ENCODE data around the gene AIG1. TPM values are rescaled to one million over a fixed set of nuclear protein-coding genes. Genes with fewer than 3 reads are reported as not detected.
A peak's percentile ranks its signal among the peaks of the same experiment; 100 is the strongest.

The AIG1 gene
- total RNA-seq, 1 donor from 2014 or later = 35.2 TPM

DNA sequence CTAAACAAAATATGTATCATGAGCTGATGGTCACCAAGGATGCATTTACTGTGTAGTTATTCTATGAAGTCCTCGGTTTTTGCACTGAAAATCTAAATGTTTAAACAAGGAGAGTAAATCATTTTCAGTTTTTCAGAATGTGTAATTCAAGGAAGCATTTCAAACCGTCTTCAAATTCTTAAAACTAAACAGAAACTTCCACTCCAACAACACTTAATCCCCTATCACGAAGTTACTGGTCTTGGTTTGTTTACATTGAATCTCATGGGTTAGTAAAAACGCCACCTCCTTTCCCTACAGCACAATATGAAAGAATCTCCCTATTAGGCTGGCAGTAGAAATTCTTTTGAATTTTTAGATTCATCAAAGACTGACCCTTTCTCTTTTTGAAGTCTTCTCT is 192.9 kb downstream of the AIG1 start:
- no peak for FAIRE-seq
- H3K4me1 Mint-ChIP-seq (ENCODE audit: low read depth, unreplicated experiment) = no peaks in the 10 kb centered on the region

DNA sequence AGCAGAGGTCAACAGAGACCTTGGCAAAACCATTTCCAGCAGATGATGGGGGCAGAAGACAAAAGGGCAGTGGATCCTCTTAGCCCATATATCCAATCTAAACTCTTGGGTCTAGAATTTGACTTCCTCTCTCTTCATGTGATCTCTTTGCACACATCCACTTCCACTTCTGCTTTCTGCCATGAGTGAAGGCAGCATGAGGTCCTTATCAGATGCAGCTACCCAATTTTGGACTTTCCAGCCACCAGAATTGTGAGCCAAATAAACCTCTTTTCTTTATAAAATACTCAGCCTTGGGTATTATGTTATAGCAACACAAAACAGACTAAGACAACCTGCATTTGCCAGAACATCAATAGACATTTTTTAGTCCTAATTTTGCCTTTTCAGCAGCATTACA is 198.3 kb downstream of the AIG1 start:
- FAIRE-seq = no peak
- H3K4me2 ChIP-seq (ENCODE audit: low read length) = no peak overlapping the region
- H3K4me3 ChIP-seq (ENCODE audit: insufficient read depth, low read depth, low read length) = no peak overlapping the region
- no peaks in the 10 kb centered on the region for H3K36me3 ChIP-seq (ENCODE audit: insufficient read depth, low read length)
- no peaks in the 10 kb centered on the region for H3K36me3 Mint-ChIP-seq (ENCODE audit: low read depth, unreplicated experiment)
- H3K4me1 Mint-ChIP-seq (ENCODE audit: low read depth, unreplicated experiment) = peaks cover 5% of the 10 kb centered on the region
- no peaks in the 10 kb centered on the region for H3K27me3 ChIP-seq (ENCODE audit: insufficient read depth, low read length)
- no peak overlapping the region for H2AFZ ChIP-seq (ENCODE audit: low read depth, low read length)
- H3K9me3 ChIP-seq (ENCODE audit: insufficient read depth, low read depth, low read length) = no peaks in the 10 kb centered on the region
- TF ChIP-seq EZH2 (IDR thresholded peaks at IDR 0.05; ENCODE audit: insufficient read depth, low read length) = no peak
- TF ChIP-seq, protein P1, sequence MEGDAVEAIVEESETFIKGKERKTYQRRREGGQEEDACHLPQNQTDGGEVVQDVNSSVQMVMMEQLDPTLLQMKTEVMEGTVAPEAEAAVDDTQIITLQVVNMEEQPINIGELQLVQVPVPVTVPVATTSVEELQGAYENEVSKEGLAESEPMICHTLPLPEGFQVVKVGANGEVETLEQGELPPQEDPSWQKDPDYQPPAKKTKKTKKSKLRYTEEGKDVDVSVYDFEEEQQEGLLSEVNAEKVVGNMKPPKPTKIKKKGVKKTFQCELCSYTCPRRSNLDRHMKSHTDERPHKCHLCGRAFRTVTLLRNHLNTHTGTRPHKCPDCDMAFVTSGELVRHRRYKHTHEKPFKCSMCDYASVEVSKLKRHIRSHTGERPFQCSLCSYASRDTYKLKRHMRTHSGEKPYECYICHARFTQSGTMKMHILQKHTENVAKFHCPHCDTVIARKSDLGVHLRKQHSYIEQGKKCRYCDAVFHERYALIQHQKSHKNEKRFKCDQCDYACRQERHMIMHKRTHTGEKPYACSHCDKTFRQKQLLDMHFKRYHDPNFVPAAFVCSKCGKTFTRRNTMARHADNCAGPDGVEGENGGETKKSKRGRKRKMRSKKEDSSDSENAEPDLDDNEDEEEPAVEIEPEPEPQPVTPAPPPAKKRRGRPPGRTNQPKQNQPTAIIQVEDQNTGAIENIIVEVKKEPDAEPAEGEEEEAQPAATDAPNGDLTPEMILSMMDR (IDR thresholded peaks at IDR 0.05; ENCODE audit: insufficient read depth, low read depth, low read length) = no peak
- H3K4me1 ChIP-seq (ENCODE audit: insufficient read depth, low read length) = no peaks in the 10 kb centered on the region
- DNase-seq (ENCODE audit: low read depth) = no peak
- H3K27ac Mint-ChIP-seq (ENCODE audit: unreplicated experiment) = no peak overlapping the region
- H3K9ac ChIP-seq (ENCODE audit: low read length) = no peak overlapping the region
- H3K79me2 ChIP-seq (ENCODE audit: insufficient read depth, low read length) = no peaks in the 10 kb centered on the region
- no peaks in the 10 kb centered on the region for H4K20me1 ChIP-seq (ENCODE audit: insufficient read depth, low read length)
- H3K27me3 Mint-ChIP-seq (ENCODE audit: low read depth, unreplicated experiment) = no peaks in the 10 kb centered on the region
- no peak overlapping the region for H3K4me3 Mint-ChIP-seq (ENCODE audit: unreplicated experiment)
- no peak overlapping the region for H3K27ac ChIP-seq (ENCODE audit: low read depth, low read length)
- no peaks in the 10 kb centered on the region for H3K9me3 Mint-ChIP-seq (ENCODE audit: unreplicated experiment)

More for the DNA sequence above, 192.9 kb downstream of the AIG1 start:
- H3K79me2 ChIP-seq (ENCODE audit: insufficient read depth, low read length) = no peaks in the 10 kb centered on the region
- H3K27me3 ChIP-seq (ENCODE audit: insufficient read depth, low read length) = no peaks in the 10 kb centered on the region
- no peaks in the 10 kb centered on the region for H3K9me3 ChIP-seq (ENCODE audit: insufficient read depth, low read depth, low read length)
- no peaks in the 10 kb centered on the region for H3K36me3 ChIP-seq (ENCODE audit: insufficient read depth, low read length)
- H3K4me3 ChIP-seq (ENCODE audit: insufficient read depth, low read depth, low read length) = no peak overlapping the region
- no peak overlapping the region for H3K4me3 Mint-ChIP-seq (ENCODE audit: unreplicated experiment)
- no peak overlapping the region for H3K4me2 ChIP-seq (ENCODE audit: low read length)
- no peaks in the 10 kb centered on the region for H3K9me3 Mint-ChIP-seq (ENCODE audit: unreplicated experiment)
- no peaks in the 10 kb centered on the region for H3K4me1 ChIP-seq (ENCODE audit: insufficient read depth, low read length)
- H3K9ac ChIP-seq (ENCODE audit: low read length) = no peak overlapping the region
- H3K27ac ChIP-seq (ENCODE audit: low read depth, low read length) = no peak overlapping the region
- H4K20me1 ChIP-seq (ENCODE audit: insufficient read depth, low read length) = no peaks in the 10 kb centered on the region
- TF ChIP-seq, protein P1 (IDR thresholded peaks at IDR 0.05; ENCODE audit: insufficient read depth, low read depth, low read length) = no peak
- no peak for TF ChIP-seq EZH2 (IDR thresholded peaks at IDR 0.05; ENCODE audit: insufficient read depth, low read length)
- no peak for DNase-seq (ENCODE audit: low read depth)
- no peaks in the 10 kb centered on the region for H3K27me3 Mint-ChIP-seq (ENCODE audit: low read depth, unreplicated experiment)
- H3K36me3 Mint-ChIP-seq (ENCODE audit: low read depth, unreplicated experiment) = no peaks in the 10 kb centered on the region
- no peak overlapping the region for H3K27ac Mint-ChIP-seq (ENCODE audit: unreplicated experiment)
- H2AFZ ChIP-seq (ENCODE audit: low read depth, low read length) = no peak overlapping the region

DNA sequence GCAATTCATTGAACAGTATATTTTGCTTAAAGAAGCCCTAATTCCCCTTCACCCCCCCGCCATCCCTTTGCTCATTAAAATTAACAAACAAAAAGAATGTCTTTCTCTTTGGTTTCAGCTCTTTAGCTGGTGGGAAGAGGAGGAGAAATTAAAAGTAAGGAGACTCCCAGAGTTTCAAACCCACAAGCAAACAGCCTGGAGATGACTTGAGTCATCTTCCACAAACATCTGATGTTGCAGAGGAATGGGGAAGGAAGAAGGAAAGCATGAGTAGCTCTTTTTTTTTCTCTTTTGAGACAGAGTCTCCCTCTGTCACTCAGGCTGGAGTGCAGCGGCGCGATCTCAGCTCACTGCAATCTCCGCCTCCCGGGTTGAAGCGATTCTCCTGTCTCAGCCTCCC is 200.2 kb downstream of the AIG1 start:
- Histone ChIP-seq H3K79me2 (ENCODE audit: insufficient read depth, low read length) (no peaks in the 10 kb centered on the region), H4K20me1 (ENCODE audit: insufficient read depth, low read length) (no peaks in the 10 kb centered on the region), H3K9me3 (ENCODE audit: insufficient read depth, low read depth, low read length) (no peaks in the 10 kb centered on the region), H3K27ac (ENCODE audit: low read depth, low read length) (no peak overlapping the region), H3K4me1 (ENCODE audit: insufficient read depth, low read length) (no peaks in the 10 kb centered on the region), H2AFZ (ENCODE audit: low read depth, low read length) (no peak overlapping the region), H3K27me3 (ENCODE audit: insufficient read depth, low read length) (no peaks in the 10 kb centered on the region), H3K36me3 (ENCODE audit: insufficient read depth, low read length) (no peaks in the 10 kb centered on the region), H3K4me2 (ENCODE audit: low read length) (peak overlapping the region; percentile 37), H3K9ac (ENCODE audit: low read length) (no peak overlapping the region), H3K4me3 (ENCODE audit: insufficient read depth, low read depth, low read length) (no peak overlapping the region)
- no peaks in the 10 kb centered on the region for H3K27me3 Mint-ChIP-seq (ENCODE audit: low read depth, unreplicated experiment)
- H3K27ac Mint-ChIP-seq (ENCODE audit: unreplicated experiment) = no peak overlapping the region
- no peaks in the 10 kb centered on the region for H3K36me3 Mint-ChIP-seq (ENCODE audit: low read depth, unreplicated experiment)
- FAIRE-seq (no peak), DNase-seq (ENCODE audit: low read depth) (peak; percentile 42)
- TF ChIP-seq EZH2 (IDR thresholded peaks at IDR 0.05; ENCODE audit: insufficient read depth, low read length) = no peak
- TF ChIP-seq, protein P1 (IDR thresholded peaks at IDR 0.05; ENCODE audit: insufficient read depth, low read depth, low read length) = no peak
- H3K9me3 Mint-ChIP-seq (ENCODE audit: unreplicated experiment) = no peaks in the 10 kb centered on the region
- no peak overlapping the region for H3K4me3 Mint-ChIP-seq (ENCODE audit: unreplicated experiment)
- H3K4me1 Mint-ChIP-seq (ENCODE audit: low read depth, unreplicated experiment) = peaks cover 12% of the 10 kb centered on the region
